OCI-LY3 (cell line): Measurements from ENCODE around the gene EFCAB10.

Source experiments
- EZH2phosphoT487 ChIP-seq: fragments of 200-600 bp; shearing (Covaris generic); IDR thresholded peaks from 2 replicates; pipeline ENCODE4 v1.6.1; 2018; ENCODE audit warnings: antibody characterized with exemption, mixed run types, low read depth
- TF ChIP-seq, protein P1 (sequence below): fragments of 200-600, 300-600 bp; sonication (generic); IDR thresholded peaks from 2 replicates; pipeline ENCODE4 v1.5.1; 2014; ENCODE audit warnings: antibody characterized with exemption, low read length, low read depth

DNA sequence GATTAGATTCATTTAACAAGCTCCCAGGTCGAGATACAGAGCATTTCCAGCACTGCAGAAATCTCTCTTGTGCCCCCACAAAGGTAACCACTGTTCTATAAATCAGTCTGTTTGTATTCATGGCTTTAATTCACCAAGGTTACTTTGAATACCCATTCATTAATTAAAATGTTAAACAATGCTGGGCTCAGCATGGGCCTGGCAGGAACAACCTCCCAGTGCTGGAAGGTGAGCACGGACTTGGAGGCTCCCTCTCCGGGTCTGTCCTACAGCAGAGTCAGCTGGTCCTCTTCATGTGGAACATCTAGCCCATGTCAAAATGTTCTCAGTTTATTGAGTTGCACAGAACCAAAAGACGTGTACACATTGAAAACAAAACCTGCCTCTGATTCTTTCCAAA is 15.6 kb upstream of the EFCAB10 start:
- TF ChIP-seq, protein P1, sequence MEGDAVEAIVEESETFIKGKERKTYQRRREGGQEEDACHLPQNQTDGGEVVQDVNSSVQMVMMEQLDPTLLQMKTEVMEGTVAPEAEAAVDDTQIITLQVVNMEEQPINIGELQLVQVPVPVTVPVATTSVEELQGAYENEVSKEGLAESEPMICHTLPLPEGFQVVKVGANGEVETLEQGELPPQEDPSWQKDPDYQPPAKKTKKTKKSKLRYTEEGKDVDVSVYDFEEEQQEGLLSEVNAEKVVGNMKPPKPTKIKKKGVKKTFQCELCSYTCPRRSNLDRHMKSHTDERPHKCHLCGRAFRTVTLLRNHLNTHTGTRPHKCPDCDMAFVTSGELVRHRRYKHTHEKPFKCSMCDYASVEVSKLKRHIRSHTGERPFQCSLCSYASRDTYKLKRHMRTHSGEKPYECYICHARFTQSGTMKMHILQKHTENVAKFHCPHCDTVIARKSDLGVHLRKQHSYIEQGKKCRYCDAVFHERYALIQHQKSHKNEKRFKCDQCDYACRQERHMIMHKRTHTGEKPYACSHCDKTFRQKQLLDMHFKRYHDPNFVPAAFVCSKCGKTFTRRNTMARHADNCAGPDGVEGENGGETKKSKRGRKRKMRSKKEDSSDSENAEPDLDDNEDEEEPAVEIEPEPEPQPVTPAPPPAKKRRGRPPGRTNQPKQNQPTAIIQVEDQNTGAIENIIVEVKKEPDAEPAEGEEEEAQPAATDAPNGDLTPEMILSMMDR, result no peak
- no peak for TF ChIP-seq EZH2phosphoT487
